SU-DHL-6 (cell line): ENCODE measurements around the gene IRF9.

Source experiments
- EZH2phosphoT487 ChIP-seq: fragments of 200-600 bp; sonication (generic), shearing (Covaris generic); conservative IDR thresholded peaks from 2 replicates; pipeline ENCODE4 v1.6.1; 2018; ENCODE audit warnings: mild to moderate bottlenecking, antibody characterized with exemption, low read length, moderate library complexity, mixed read lengths
- TF ChIP-seq, protein P1 (sequence below): fragments of 200-600 bp; sonication (generic); IDR thresholded peaks from one replicate; pipeline ENCODE4 v1.5.1; 2017; ENCODE audit warnings: antibody characterized with exemption, mild to moderate bottlenecking, low read length, moderate library complexity; ENCODE audit not compliant: insufficient read depth, poor library complexity, severe bottlenecking

DNA sequence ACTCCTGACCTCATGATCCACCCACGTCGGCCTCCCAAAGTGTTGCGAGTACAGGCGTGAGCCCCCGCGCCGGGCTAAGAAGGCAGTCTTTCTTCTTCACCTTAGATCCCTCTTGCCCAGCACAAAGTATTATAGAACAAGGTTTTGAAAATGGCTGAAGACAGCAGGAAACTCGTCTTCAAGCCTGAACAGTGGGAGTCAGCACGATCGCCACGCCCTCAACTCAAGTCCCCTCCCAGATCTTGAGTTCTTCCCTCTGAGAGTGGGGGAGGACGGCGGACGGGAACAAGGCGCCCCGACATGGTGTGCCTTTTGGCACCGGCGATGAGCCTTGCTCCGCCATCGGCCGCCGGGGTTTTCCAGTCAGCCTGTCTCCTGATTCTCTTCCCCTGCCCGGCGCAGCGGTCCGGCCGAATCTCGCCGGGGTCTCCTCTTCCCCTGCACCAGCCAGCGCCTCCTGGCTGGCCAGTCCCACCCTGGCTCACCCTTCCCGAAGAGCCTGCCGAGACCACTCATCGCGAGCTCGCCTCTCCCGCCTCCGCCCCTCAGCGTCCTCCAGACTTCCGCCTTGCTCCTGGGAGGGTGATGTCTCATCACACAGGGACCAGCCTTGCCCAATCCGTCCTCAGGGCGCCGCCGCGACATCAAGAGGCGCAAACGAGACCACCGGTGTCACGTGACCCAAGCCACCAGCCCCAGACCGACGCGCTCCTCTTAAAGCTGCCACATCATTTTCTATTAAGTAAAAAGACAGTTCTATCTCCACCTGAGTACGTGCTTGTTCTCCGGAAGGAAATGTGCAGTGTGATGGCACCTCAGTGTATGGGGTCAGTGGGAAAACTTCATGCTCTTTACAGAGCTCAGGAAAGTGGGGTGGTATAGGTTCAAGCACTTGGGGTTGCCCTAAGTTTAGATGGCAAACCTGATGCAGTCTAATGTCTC is 52.1 kb downstream of the IRF9 start, which contains the start of gene CHMP4A:
- TF ChIP-seq, protein P1, sequence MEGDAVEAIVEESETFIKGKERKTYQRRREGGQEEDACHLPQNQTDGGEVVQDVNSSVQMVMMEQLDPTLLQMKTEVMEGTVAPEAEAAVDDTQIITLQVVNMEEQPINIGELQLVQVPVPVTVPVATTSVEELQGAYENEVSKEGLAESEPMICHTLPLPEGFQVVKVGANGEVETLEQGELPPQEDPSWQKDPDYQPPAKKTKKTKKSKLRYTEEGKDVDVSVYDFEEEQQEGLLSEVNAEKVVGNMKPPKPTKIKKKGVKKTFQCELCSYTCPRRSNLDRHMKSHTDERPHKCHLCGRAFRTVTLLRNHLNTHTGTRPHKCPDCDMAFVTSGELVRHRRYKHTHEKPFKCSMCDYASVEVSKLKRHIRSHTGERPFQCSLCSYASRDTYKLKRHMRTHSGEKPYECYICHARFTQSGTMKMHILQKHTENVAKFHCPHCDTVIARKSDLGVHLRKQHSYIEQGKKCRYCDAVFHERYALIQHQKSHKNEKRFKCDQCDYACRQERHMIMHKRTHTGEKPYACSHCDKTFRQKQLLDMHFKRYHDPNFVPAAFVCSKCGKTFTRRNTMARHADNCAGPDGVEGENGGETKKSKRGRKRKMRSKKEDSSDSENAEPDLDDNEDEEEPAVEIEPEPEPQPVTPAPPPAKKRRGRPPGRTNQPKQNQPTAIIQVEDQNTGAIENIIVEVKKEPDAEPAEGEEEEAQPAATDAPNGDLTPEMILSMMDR: no peak
- no peak for TF ChIP-seq EZH2phosphoT487
